HG02943 (cell line): ENCODE results near the gene IGLL5.
"Not testable (repeated sequence)": the region's sequence is repeated elsewhere in the genome, so short reads cannot be mapped to it uniquely, and the experiment has no call there.

Experiments
- ATAC-seq: cut with Tn5 transposase; IDR thresholded peaks from one replicate; pipeline ENCODE4 v1.9.1; 2021; ENCODE audit warnings: mild to moderate bottlenecking, low read depth, moderate library complexity; ENCODE audit not compliant: unreplicated experiment

The IGLL5 gene

GRCh38 chr22:22912135-22912987 is 24.7 kb downstream of the IGLL5 start:
- no peak for ATAC-seq

GRCh38 chr22:22912988-22913253 is 25.3 kb downstream of the IGLL5 start:
- ATAC-seq: no peak

- no peak for ATAC-seq
Measured at GRCh38 chr22:22913989-22914388, 26.4 kb downstream of the IGLL5 start.

- ATAC-seq: no peak
Measured at GRCh38 chr22:22914726-22915669, 27.4 kb downstream of the IGLL5 start.

GRCh38 chr22:22915670-22916035 is 28.0 kb downstream of the IGLL5 start:
- no peak for ATAC-seq

- ATAC-seq: no peak
Measured at GRCh38 chr22:22916215-22916951, 28.8 kb downstream of the IGLL5 start.

- no peak for ATAC-seq
Measured at GRCh38 chr22:22916952-22917290, 29.3 kb downstream of the IGLL5 start.

GRCh38 chr22:22917377-22917776 is 29.8 kb downstream of the IGLL5 start:
- no peak for ATAC-seq

GRCh38 chr22:22918297-22918965 is 30.8 kb downstream of the IGLL5 start:
- no peak for ATAC-seq

GRCh38 chr22:22919041-22919440 is 31.4 kb downstream of the IGLL5 start:
- ATAC-seq: no peak

- no peak for ATAC-seq
Measured at GRCh38 chr22:22920104-22920654, 32.6 kb downstream of the IGLL5 start.

GRCh38 chr22:22920910-22921550 is 33.4 kb downstream of the IGLL5 start:
- ATAC-seq: no peak

GRCh38 chr22:22921575-22921974 is 34.0 kb downstream of the IGLL5 start:
- no peak for ATAC-seq

GRCh38 chr22:22922092-22922953 is 34.7 kb downstream of the IGLL5 start:
- ATAC-seq: not testable (repeated sequence)

GRCh38 chr22:22922954-22923319 is 35.3 kb downstream of the IGLL5 start:
- ATAC-seq: no peak

GRCh38 chr22:22923379-22923778 is 35.8 kb downstream of the IGLL5 start:
- ATAC-seq: no peak

GRCh38 chr22:22923930-22924329 is 36.3 kb downstream of the IGLL5 start:
- ATAC-seq: no peak

GRCh38 chr22:22924369-22925145 is 36.9 kb downstream of the IGLL5 start:
- no peak for ATAC-seq
